Measurements from ENCODE around the gene SAP130.

The SAP130 gene

GRCh38 chr2:127897531-127898211 lies 130.2 kb downstream of the SAP130 start:
- no peak for TF ChIP-seq CTCF (conservative IDR thresholded peaks at IDR 0.05; ENCODE audit: low read depth, low read length)
- DNase-seq (ENCODE audit: low read depth) = no peak
- no peak overlapping the region for H3K4me3 ChIP-seq (ENCODE audit: low read length)

GRCh38 chr2:127893494-127893893 lies 134.4 kb downstream of the SAP130 start:
- no peak overlapping the region for H3K4me3 ChIP-seq (ENCODE audit: low read length)
- no peak for DNase-seq (ENCODE audit: low read depth)
- no peak for TF ChIP-seq CTCF (conservative IDR thresholded peaks at IDR 0.05; ENCODE audit: low read depth, low read length)

GRCh38 chr2:127893033-127893432 lies 134.8 kb downstream of the SAP130 start:
- TF ChIP-seq CTCF (conservative IDR thresholded peaks at IDR 0.05; ENCODE audit: low read depth, low read length) = no peak
- no peak overlapping the region for H3K4me3 ChIP-seq (ENCODE audit: low read length)
- no peak for DNase-seq (ENCODE audit: low read depth)

- no peak for DNase-seq (ENCODE audit: low read depth)
- TF ChIP-seq CTCF (conservative IDR thresholded peaks at IDR 0.05; ENCODE audit: low read depth, low read length) = no peak
- no peak overlapping the region for H3K4me3 ChIP-seq (ENCODE audit: low read length)
Observed at GRCh38 chr2:127891811-127892210, 136.0 kb downstream of the SAP130 start.
